H9 (cell line): ENCODE results near the gene SECISBP2. TPM values are rescaled to one million over a fixed set of nuclear protein-coding genes. Genes with fewer than 3 reads are reported as not detected.

ENCODE experiments used
- DNase-seq: peaks from one replicate; pipeline ENCODE4 v3.0.0-alpha.2; 2017
- H2AFZ ChIP-seq: one replicate; pipeline ENCODE4 v1.6.1; 2013; ENCODE audit warnings: mild to moderate bottlenecking, low read length, control low read depth, moderate library complexity
- H2AK5ac ChIP-seq: 2 replicates; pipeline ENCODE4 v1.6.1; 2013; ENCODE audit warnings: low read length, control low read depth, mixed read lengths; ENCODE audit not compliant: insufficient read length
- H2BK120ac ChIP-seq: one replicate; pipeline ENCODE4 v1.6.1; 2013; ENCODE audit warnings: low read depth, mild to moderate bottlenecking, low read length, control low read depth, inconsistent platforms; ENCODE audit not compliant: poor library complexity, severe bottlenecking
- H2BK12ac ChIP-seq: 2 replicates; pipeline ENCODE4 v1.6.1; 2013; ENCODE audit warnings: low read length, control low read depth, mixed read lengths, low read depth; ENCODE audit not compliant: insufficient read length
- H2BK15ac ChIP-seq: 2 replicates; pipeline ENCODE4 v1.6.1; 2013; ENCODE audit warnings: low read depth, low read length, control low read depth
- H2BK20ac ChIP-seq: one replicate; pipeline ENCODE4 v1.6.1; 2013; ENCODE audit warnings: low read depth, mild to moderate bottlenecking, low read length, control low read depth, inconsistent platforms; ENCODE audit not compliant: poor library complexity, severe bottlenecking
- H2BK5ac ChIP-seq: 2 replicates; pipeline ENCODE4 v1.6.1; 2013; ENCODE audit warnings: low read length, control low read depth, mixed read lengths; ENCODE audit not compliant: insufficient read length
- H3K14ac ChIP-seq: 2 replicates; pipeline ENCODE4 v1.6.1; 2013; ENCODE audit warnings: low read length, control low read depth; ENCODE audit not compliant: insufficient read depth
- H3K18ac ChIP-seq: 2 replicates; pipeline ENCODE4 v1.6.1; 2013; ENCODE audit warnings: low read depth, mild to moderate bottlenecking, mixed read lengths, low read length, control low read depth; ENCODE audit not compliant: insufficient read length
- H3K23ac ChIP-seq: 2 replicates; pipeline ENCODE4 v1.6.1; 2013; ENCODE audit warnings: low read length, control low read depth, mixed read lengths, low read depth; ENCODE audit not compliant: insufficient read length
- H3K23me2 ChIP-seq: 2 replicates; pipeline ENCODE4 v1.6.1; 2013; ENCODE audit warnings: low read depth, mild to moderate bottlenecking, mixed read lengths, low read length, control low read depth; ENCODE audit not compliant: insufficient read length, poor library complexity, severe bottlenecking
- H3K27ac ChIP-seq: 2 replicates; pipeline ENCODE4 v1.5.1; 2013; ENCODE audit warnings: low read length, control low read depth, mixed read lengths, low read depth; ENCODE audit not compliant: insufficient read length
- H3K27me3 ChIP-seq: 2 replicates; pipeline ENCODE4 v1.6.1; 2013; ENCODE audit warnings: low read length, control low read depth, inconsistent platforms; ENCODE audit not compliant: insufficient read depth
- H3K4ac ChIP-seq: 2 replicates; pipeline ENCODE4 v1.6.1; 2013; ENCODE audit warnings: low read depth, mild to moderate bottlenecking, control low read depth, inconsistent platforms, low read length, moderate library complexity
- H3K4me1 ChIP-seq: 2 replicates; pipeline ENCODE4 v1.6.1; 2013; ENCODE audit warnings: low read length, control low read depth, inconsistent platforms; ENCODE audit not compliant: insufficient read depth
- H3K4me2 ChIP-seq: 2 replicates; pipeline ENCODE4 v1.6.1; 2013; ENCODE audit warnings: low read length, control low read depth, mixed read lengths; ENCODE audit not compliant: insufficient read length, insufficient read depth
- H3K56ac ChIP-seq: 2 replicates; pipeline ENCODE4 v1.6.1; 2013; ENCODE audit warnings: low read depth, mild to moderate bottlenecking, mixed read lengths, low read length, control low read depth; ENCODE audit not compliant: insufficient read length
- H3K79me1 ChIP-seq: 2 replicates; pipeline ENCODE4 v1.6.1; 2013; ENCODE audit warnings: low read depth, mild to moderate bottlenecking, moderate library complexity, low read length, control low read depth, inconsistent platforms; ENCODE audit not compliant: insufficient read depth, poor library complexity, severe bottlenecking
- H3K79me2 ChIP-seq: 2 replicates; pipeline ENCODE4 v1.6.1; 2013; ENCODE audit warnings: low read length, control low read depth, inconsistent platforms; ENCODE audit not compliant: insufficient read depth
- H3K9ac ChIP-seq: 2 replicates; pipeline ENCODE4 v1.6.1; 2013; ENCODE audit warnings: low read length, control low read depth, mixed read lengths; ENCODE audit not compliant: insufficient read length; ENCODE audit errors: extremely low read depth
- H3K9me3 ChIP-seq: one replicate; pipeline ENCODE4 v1.6.1; 2013; ENCODE audit warnings: low read depth, low read length, inconsistent platforms; ENCODE audit not compliant: control insufficient read depth
- H3T11ph ChIP-seq: one replicate; pipeline ENCODE4 v1.6.1; 2013; ENCODE audit warnings: mild to moderate bottlenecking, low read length, control low read depth, inconsistent platforms
- H4K20me1 ChIP-seq: one replicate; pipeline ENCODE4 v1.6.1; 2013; ENCODE audit not compliant: control insufficient read depth, insufficient read length, insufficient read depth
- H4K5ac ChIP-seq: 2 replicates; pipeline ENCODE4 v1.6.1; 2013; ENCODE audit warnings: low read depth, mild to moderate bottlenecking, mixed read lengths, low read length, control low read depth; ENCODE audit not compliant: insufficient read length
- H4K8ac ChIP-seq: replicated peaks from 2 replicates; pipeline ENCODE4 v1.6.1; 2013; ENCODE audit warnings: low read length, control low read depth, mixed read lengths, low read depth; ENCODE audit not compliant: insufficient read length
- H4K91ac ChIP-seq: 2 replicates; pipeline ENCODE4 v1.6.1; 2013; ENCODE audit warnings: low read depth, mild to moderate bottlenecking, moderate library complexity, mixed read lengths, low read length, control low read depth; ENCODE audit not compliant: insufficient read length
- H3K27ac Mint-ChIP-seq, 3 experiments: 2 replicates in 2 of 3; 3 replicates in 1 of 3; pipeline ENCODE4 v1.8.0; 2020 to 2021; ENCODE audit warnings: mixed read lengths in 3 of 3, mild to moderate bottlenecking in 1 of 3, moderate library complexity in 1 of 3
- H3K27me3 Mint-ChIP-seq: 2 replicates; pipeline ENCODE4 v1.8.0; 2021; ENCODE audit warnings: low read depth, mild to moderate bottlenecking, moderate library complexity, mixed read lengths
- H3K36me3 Mint-ChIP-seq, 3 experiments: 2 replicates in 2 of 3; 3 replicates in 1 of 3; pipeline ENCODE4 v1.8.0; 2020 to 2021; ENCODE audit warnings: low read depth in 3 of 3, mixed read lengths in 3 of 3; ENCODE audit not compliant: insufficient read depth in 1 of 3
- H3K4me1 Mint-ChIP-seq, 2 experiments: 2 replicates each; pipeline ENCODE4 v1.8.0; 2020; ENCODE audit warnings: mixed read lengths in 2 of 2
- H3K4me3 Mint-ChIP-seq, 2 experiments: 2 replicates in 1 of 2; 3 replicates in 1 of 2; pipeline ENCODE4 v1.8.0; 2020 to 2021; ENCODE audit warnings: mild to moderate bottlenecking in 2 of 2, mixed read lengths in 2 of 2, moderate library complexity in 1 of 2
- H3K9me3 Mint-ChIP-seq, 2 experiments: 2 replicates in 1 of 2; 3 replicates in 1 of 2; pipeline ENCODE4 v1.8.0; 2020; ENCODE audit warnings: mild to moderate bottlenecking in 2 of 2, mixed read lengths in 2 of 2, moderate library complexity in 1 of 2
- CTCF ChIP-seq: fragments of 200-600 bp; sonication (generic); conservative IDR thresholded peaks from 3 replicates; pipeline ENCODE4 v1.8.0; 2021; ENCODE audit warnings: antibody characterized with exemption, mild to moderate bottlenecking
- WGBS: extraction: QIAGEN DNeasy Blood & Tissue Kit; methylation state at CpG from one replicate; pipeline ENCODE4 v1.1.7; 2013; ENCODE audit warnings: missing lambda C conversion rate, low lambda C conversion rate, mixed read lengths; ENCODE audit not compliant: insufficient read length; ENCODE audit errors: extremely low coverage; 5-methylcytosine and 5-hydroxymethylcytosine counted together
- total RNA-seq: library from RNA; stranded (reverse); gene quantifications from 2 replicates; pipeline ENCODE4 v1.2.1, GENCODE V29; 2021

SECISBP2 gene
- total RNA-seq, 1 experiment from 2014 or later: 62.7 TPM

DNA sequence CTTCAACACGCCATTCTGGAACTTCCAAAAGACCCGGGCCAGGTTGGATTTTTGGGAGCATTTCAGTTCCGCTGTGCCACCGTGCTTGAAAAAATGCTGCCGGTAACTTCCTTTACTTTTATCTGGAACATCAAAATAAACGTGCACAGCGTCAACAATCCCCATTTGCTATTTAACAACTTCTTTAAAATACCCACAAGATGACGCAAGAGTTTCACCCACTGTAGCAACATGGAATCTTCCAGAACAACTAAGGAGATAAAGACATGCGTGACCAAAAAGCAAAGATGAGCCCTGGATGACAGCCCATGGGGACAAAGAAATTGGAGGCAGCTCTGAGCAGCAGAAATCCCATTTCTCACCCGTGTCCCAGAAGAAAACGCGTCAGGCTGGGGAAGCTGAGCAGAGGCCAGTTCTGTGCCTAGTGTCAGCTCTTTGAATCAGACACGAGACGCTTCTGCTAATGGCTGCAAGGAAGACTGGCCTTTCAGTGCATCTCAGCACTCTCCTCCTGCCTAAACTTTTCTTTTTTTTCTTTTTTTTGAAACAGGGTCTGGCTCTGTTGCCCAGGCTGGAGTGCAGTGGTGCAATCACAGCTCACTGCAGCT lies 61.3 kb downstream of the SECISBP2 start:
- peaks cover 5% of the 10 kb centered on the region in 2 experiments; a peak in 2 of 4 replicates for H3K4me1 Mint-ChIP-seq
- H3K4me1 ChIP-seq: no peaks in the 10 kb centered on the region
- H3K4me2 ChIP-seq: no peak overlapping the region
- H3K4ac ChIP-seq: no peak overlapping the region
- H3K9me3 ChIP-seq: no peaks in the 10 kb centered on the region
- H4K5ac ChIP-seq: no peak overlapping the region
- no peak overlapping the region for H4K91ac ChIP-seq
- no peak overlapping the region for H3K14ac ChIP-seq
- H2BK12ac ChIP-seq: no peak overlapping the region
- no peak overlapping the region for H2BK5ac ChIP-seq
- no peaks in the 10 kb centered on the region for H3K79me2 ChIP-seq
- no CpG with 5 or more reads among the region's 14 CpGs for WGBS
- no peak overlapping the region for H3K23ac ChIP-seq
- no peak overlapping the region for H2BK15ac ChIP-seq
- peak overlapping the region in 1 of 3 experiments; percentile 32; a peak in 2 of 7 replicates for H3K27ac Mint-ChIP-seq
- no peak overlapping the region for H2AK5ac ChIP-seq
- no peaks in the 10 kb centered on the region for H3K9me3 Mint-ChIP-seq
- H3K56ac ChIP-seq: no peak overlapping the region
- no peak overlapping the region for H2BK20ac ChIP-seq
- TF ChIP-seq CTCF: no peak
- no peaks in the 10 kb centered on the region for H4K20me1 ChIP-seq
- no peak overlapping the region for H3K18ac ChIP-seq
- H4K8ac ChIP-seq: no peak overlapping the region
- H3K27me3 ChIP-seq: no peaks in the 10 kb centered on the region
- no peaks in the 10 kb centered on the region for H3K23me2 ChIP-seq
- DNase-seq: no peak
- H3K4me3 Mint-ChIP-seq: no peak overlapping the region
- H3K27ac ChIP-seq: no peak overlapping the region
- peaks cover 12 to 70% (median 65%) of the 10 kb centered on the region in 3 experiments; a peak in 6 of 7 replicates for H3K36me3 Mint-ChIP-seq
- no peak overlapping the region for H3T11ph ChIP-seq
- no peak overlapping the region for H2BK120ac ChIP-seq
- H2AFZ ChIP-seq: no peak overlapping the region
- H3K27me3 Mint-ChIP-seq: no peaks in the 10 kb centered on the region
- H3K9ac ChIP-seq: no peak overlapping the region
- no peaks in the 10 kb centered on the region for H3K79me1 ChIP-seq
